HG02943 (cell line): ENCODE results near the gene BBX.
"Not testable (repeated sequence)": the region's sequence is repeated elsewhere in the genome, so short reads cannot be mapped to it uniquely, and the experiment has no call there.

Experiments
- ATAC-seq: cut with Tn5 transposase; IDR thresholded peaks from one replicate; pipeline ENCODE4 v1.9.1; 2021; ENCODE audit warnings: mild to moderate bottlenecking, low read depth, moderate library complexity; ENCODE audit not compliant: unreplicated experiment

BBX gene

GRCh38 chr3:107540857-107541256 is 18.1 kb downstream of the BBX start:
- ATAC-seq: no peak

GRCh38 chr3:107542665-107543064 is 19.9 kb downstream of the BBX start:
- no peak for ATAC-seq

GRCh38 chr3:107543666-107544065 is 20.9 kb downstream of the BBX start:
- no peak for ATAC-seq

- no peak for ATAC-seq
Observed at GRCh38 chr3:107545680-107546120, 22.9 kb downstream of the BBX start.

- no peak for ATAC-seq
Observed at GRCh38 chr3:107548601-107549000, 25.8 kb downstream of the BBX start.

- ATAC-seq: no peak
Observed at GRCh38 chr3:107555359-107555758, 32.6 kb downstream of the BBX start.

GRCh38 chr3:107557743-107558142 is 35.0 kb downstream of the BBX start:
- ATAC-seq: no peak

- no peak for ATAC-seq
Observed at GRCh38 chr3:107560166-107560565, 37.4 kb downstream of the BBX start.

- ATAC-seq: no peak
Observed at GRCh38 chr3:107561980-107562379, 39.2 kb downstream of the BBX start.

GRCh38 chr3:107562969-107563529 is 40.3 kb downstream of the BBX start:
- no peak for ATAC-seq

- ATAC-seq: not testable (repeated sequence)
Observed at GRCh38 chr3:107565244-107565643, 42.5 kb downstream of the BBX start.

GRCh38 chr3:107571089-107571488 is 48.3 kb downstream of the BBX start:
- not testable (repeated sequence) for ATAC-seq

GRCh38 chr3:107571492-107571891 is 48.7 kb downstream of the BBX start:
- not testable (repeated sequence) for ATAC-seq

GRCh38 chr3:107574650-107575049 is 51.9 kb downstream of the BBX start:
- ATAC-seq: peak; percentile 72

GRCh38 chr3:107578091-107578490 is 55.3 kb downstream of the BBX start:
- ATAC-seq: no peak

GRCh38 chr3:107578523-107578922 is 55.8 kb downstream of the BBX start:
- ATAC-seq: no peak

GRCh38 chr3:107579371-107579770 is 56.6 kb downstream of the BBX start:
- no peak for ATAC-seq

GRCh38 chr3:107581230-107581629 is 58.5 kb downstream of the BBX start:
- no peak for ATAC-seq

- no peak for ATAC-seq
Observed at GRCh38 chr3:107588217-107588616, 65.5 kb downstream of the BBX start.

GRCh38 chr3:107589454-107589853 is 66.7 kb downstream of the BBX start:
- no peak for ATAC-seq

GRCh38 chr3:107590786-107591185 is 68.0 kb downstream of the BBX start:
- ATAC-seq: no peak

- ATAC-seq: no peak
Observed at GRCh38 chr3:107592073-107592472, 69.3 kb downstream of the BBX start.

- ATAC-seq: no peak
Observed at GRCh38 chr3:107594870-107595269, 72.1 kb downstream of the BBX start.
